Activated effector memory CD4-positive, alpha-beta T cell treated with anti-CD3 and anti-CD28 coated beads, Interleukin-2, amount 50 U/mL, for 16 hours (primary cell): Measurements from ENCODE around the gene COA8.

Experiments
- DNase-seq: peaks from one replicate; pipeline ENCODE4 v3.0.0-alpha.2; 2020

The COA8 gene

DNA sequence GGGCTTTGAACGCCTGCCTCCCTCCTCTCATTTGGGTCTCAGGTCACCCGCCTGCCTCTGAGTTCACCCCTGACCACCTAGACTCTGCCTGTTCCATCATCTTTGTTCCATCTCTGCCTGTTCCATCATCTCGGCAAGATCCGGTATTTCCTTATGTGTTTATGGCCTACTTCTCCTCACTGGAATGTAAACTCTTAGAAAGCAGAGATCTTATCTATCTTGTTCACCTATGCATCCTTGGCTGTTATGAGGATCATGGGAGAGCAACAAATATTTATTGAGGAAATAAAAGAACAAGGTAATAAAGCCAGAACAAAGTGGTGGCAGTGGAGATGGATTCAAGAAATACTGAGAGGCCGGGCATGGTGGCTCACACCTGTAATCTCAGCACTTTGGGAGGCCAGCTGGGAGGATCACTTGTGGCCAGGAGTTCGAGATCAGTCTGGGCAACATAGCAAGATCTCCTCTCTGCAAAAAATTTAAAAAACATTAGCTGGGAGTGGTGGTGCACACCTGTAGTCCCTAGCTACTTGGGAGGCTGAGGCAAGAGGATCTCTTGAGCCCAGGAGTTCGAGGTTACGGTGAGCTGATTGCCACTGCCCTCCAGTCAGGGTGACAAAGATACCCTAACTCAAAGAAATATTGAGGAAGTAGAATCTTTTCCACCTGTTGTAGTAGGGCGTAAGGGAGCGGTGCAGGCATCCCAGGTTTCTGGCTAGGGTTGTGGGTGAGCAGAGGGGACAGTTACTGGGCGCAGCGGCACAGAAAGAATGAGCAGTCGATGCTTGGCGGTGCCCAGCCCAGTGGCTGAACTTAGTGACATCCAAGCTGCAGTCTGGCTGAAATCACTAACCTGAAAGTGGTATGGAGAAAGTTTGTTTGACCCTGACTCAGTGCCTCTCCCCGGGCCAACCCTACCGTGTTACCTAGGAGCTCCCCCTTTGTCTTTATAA is 64.6 kb downstream of the COA8 start:
- no peak for DNase-seq

DNA sequence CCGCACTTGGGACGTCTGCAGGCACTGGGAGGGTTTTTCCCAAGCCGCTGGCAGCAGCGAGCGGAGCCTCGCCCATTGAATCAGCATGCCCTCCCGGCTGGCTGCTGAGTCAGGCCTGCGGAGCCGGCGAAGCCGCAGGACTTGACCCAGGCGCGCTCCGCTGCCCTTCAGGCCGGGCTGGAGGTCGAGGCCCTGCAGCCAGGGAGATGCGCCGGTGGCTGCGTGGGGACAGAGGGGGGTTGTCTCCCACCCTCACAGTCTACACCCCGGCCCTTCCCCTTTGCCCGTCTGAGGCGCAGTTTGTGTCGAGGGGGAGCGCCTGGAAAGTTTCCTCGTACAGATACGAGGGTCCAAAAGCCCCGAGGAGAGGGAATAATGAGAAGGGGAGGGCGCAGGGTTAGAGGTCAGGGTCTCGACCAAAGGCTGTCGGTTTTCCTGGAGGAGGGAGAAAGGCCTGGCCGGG is 65.5 kb downstream of the COA8 start:
- peak; percentile 73 for DNase-seq

DNA sequence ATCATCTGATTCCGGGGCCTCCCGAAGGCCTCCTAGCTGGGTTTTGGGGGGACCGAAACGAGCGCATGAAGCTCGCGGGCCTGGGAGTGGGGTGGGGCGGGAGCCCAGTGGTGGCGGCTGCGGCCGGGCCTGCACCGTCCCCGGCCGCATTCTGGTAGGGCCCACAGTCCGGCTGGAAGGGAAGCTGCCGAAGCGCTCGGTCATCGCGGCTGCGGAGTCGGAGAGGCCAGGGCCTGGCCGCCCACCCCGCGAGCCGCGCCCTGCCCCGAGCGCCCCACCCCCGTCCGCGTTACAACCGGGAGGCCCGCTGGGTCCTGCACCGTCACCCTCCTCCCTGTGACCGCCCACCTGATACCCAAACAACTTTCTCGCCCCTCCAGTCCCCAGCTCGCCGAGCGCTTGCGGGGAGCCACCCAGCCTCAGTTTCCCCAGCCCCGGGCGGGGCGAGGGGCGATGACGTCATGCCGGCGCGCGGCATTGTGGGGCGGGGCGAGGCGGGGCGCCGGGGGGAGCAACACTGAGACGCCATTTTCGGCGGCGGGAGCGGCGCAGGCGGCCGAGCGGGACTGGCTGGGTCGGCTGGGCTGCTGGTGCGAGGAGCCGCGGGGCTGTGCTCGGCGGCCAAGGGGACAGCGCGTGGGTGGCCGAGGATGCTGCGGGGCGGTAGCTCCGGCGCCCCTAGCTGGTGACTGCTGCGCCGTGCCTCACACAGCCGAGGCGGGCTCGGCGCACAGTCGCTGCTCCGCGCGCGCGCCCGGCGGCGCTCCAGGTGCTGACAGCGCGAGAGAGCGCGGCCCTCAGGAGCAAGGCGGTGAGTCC is 66.1 kb downstream of the COA8 start, which contains the start of gene KLC1:
TSS of gene KLC1 (plus strand) at position 528 of the 819 bp plus-strand sequence. CDS start 25,354 bp downstream, outside the sequence.
- peak; percentile 95 for DNase-seq

DNA sequence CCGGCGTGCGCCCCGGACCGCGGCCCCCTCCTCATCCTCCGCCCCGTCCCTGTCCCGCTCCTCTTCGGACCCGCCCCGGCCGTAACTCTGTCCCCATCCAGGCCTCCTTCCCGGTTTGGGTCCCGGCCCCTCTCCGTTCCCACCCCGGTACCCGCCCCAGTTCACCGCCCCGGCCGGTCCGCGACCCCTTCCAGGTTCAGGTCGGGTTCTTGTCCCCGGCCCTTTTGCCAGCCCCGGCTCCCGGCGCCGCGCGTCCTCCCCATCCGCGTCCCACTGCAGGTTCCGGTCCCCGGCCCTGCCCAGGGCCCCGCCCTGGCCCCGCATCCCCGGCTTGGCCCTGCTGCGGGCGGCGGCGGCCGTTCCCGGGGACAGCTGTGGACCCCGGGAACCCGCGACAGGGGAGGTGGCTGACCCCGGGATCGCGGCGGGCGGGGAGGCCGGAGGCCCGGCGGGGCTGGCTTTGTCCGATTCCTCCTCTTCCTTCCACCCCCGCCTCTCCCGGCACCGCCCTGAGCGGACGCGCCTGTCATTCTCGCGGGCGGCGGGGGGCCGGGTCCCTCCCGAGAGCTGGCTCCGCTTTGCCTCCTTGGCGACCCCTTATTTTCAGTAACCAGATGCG is 66.9 kb downstream of the COA8 start:
- peak; percentile 82 for DNase-seq

DNA sequence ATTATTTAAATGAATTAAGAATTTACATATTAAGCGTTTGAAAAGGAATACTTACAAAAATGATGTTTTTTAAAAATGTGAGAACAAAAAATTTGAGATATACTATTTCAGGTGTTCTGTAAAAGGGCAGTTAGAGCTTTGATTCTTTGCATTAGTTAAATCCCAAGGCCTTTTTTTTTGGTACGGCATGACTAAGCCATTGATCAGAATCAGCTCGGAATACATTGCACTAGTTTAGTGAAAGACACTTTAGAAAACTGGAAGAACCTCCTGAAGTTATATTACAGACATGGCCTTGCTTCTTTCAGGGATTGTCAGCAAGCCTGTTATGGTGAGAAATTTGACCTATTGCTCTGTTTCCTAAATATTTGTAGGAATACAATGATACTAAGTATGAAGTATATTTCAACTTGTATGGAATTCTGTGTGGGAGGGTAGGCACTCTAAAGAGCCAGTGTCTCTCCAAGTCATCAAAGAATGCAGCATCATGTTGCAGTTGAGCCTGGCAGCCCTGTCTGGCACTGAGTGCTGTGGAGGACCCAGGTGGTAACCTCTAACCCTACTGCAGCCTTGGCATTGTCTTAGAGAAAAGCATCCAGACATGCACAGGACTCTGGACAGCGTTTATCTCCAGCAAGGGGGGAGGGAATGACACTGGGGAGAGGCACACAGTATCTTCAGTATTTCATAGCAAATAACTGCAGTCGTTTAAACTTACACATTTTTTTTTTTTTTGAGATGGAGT is 67.8 kb downstream of the COA8 start:
- DNase-seq, result no peak

DNA sequence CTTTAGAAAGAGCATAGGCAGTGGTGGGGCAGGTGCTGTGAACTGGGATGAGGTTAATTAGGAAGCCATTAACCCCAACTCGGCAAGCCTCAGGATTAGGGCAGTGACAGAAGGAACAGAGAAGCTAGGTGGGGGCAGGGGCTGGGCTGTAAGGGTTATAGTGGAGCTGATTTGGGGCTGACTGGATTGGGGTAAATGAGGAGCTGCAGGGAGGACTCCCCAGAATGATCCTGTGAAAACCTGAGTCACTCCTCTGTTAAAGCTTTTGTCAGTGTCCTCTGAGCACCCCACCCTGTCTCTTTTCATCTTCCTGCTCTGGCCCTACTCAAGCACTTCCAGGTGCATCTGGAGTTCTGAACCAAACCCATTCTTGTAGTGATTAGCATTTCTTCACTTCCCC is 70.6 kb downstream of the COA8 start:
- DNase-seq, result no peak

DNA sequence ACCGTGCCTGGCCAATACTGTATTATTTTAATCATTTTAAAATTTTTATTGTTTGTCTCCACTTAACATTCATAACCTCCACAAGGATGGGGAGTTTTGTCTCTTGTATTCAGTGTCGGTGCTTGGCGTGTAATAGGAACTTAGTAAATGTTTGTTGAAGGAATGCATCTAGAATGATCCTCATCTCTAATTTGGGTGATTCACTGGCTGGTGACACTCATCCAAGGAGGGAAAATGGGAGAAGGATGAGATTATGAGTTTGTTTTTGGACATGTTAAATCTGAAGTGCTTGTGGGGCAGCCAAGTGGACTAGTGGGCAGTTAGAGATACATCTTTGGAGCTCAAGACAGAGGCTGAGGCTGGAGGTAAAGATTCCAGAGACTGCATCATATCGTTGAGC is 71.4 kb downstream of the COA8 start:
- DNase-seq, result no peak

DNA sequence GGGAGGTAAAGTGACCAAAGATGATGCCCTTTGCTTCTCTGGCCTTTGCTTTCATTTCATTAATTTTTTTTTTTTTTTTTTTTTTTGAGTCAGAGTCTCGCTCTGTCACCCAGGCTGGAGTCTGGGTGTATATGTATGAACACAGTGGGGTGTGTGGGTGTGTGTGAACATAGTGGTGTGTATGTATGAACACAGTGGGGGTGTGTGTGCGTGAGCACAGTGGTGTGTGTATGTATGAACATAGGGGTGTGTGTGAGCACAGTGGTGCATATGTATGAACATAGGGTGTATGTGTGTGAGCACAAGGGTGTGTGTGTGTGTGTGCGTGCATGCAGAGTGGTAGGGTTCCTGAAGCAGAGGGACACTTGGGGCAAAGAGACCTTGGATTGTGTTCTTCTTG is 75.8 kb downstream of the COA8 start:
- no peak for DNase-seq
